ENCODE measurements around the gene NUP107.

Gene NUP107

GRCh38 chr12:68739891-68740290 lies 53.1 kb downstream of the NUP107 start:
- DNase-seq (ENCODE audit: low read depth in 3 of 3), result no peak

GRCh38 chr12:68743356-68743755 lies 56.6 kb downstream of the NUP107 start:
- no peak for DNase-seq (ENCODE audit: low read depth in 3 of 3)

- DNase-seq (ENCODE audit: low read depth in 3 of 3), result no peak
Measured at GRCh38 chr12:68745376-68745903, 58.7 kb downstream of the NUP107 start.

- DNase-seq (ENCODE audit: low read depth in 3 of 3), result peak; percentile 81 to 91 (median 83)
Measured at GRCh38 chr12:68745904-68746571, 59.3 kb downstream of the NUP107 start, which contains the start of gene SLC35E3. SLC35E3 (plus strand) TSS chr12:68746176; CDS start chr12:68746378, 202 bp downstream.

- peak in 1 of 3 experiments; percentile 18 for DNase-seq (ENCODE audit: low read depth in 3 of 3)
Measured at GRCh38 chr12:68746572-68747180, 59.9 kb downstream of the NUP107 start.

- no peak for DNase-seq (ENCODE audit: low read depth in 3 of 3)
Measured at GRCh38 chr12:68749443-68749842, 62.7 kb downstream of the NUP107 start.

GRCh38 chr12:68749861-68750260 lies 63.1 kb downstream of the NUP107 start:
- DNase-seq (ENCODE audit: low read depth in 3 of 3), result no peak

- no peak for DNase-seq (ENCODE audit: low read depth in 3 of 3)
Measured at GRCh38 chr12:68750506-68750905, 63.7 kb downstream of the NUP107 start.

- no peak for DNase-seq (ENCODE audit: low read depth in 3 of 3)
Measured at GRCh38 chr12:68755536-68756243, 68.9 kb downstream of the NUP107 start.

- no peak for DNase-seq (ENCODE audit: low read depth in 3 of 3)
Measured at GRCh38 chr12:68759852-68760251, 73.1 kb downstream of the NUP107 start.

- DNase-seq (ENCODE audit: low read depth in 3 of 3), result no peak
Measured at GRCh38 chr12:68760806-68761441, 74.1 kb downstream of the NUP107 start.

- no peak for DNase-seq (ENCODE audit: low read depth in 3 of 3)
Measured at GRCh38 chr12:68761442-68761812, 74.6 kb downstream of the NUP107 start.

GRCh38 chr12:68761901-68762630 lies 75.3 kb downstream of the NUP107 start:
- no peak for DNase-seq (ENCODE audit: low read depth in 3 of 3)

- DNase-seq (ENCODE audit: low read depth in 3 of 3), result no peak
Measured at GRCh38 chr12:68762691-68763090, 75.9 kb downstream of the NUP107 start.

- DNase-seq (ENCODE audit: low read depth in 3 of 3), result no peak
Measured at GRCh38 chr12:68765696-68766095, 78.9 kb downstream of the NUP107 start.

GRCh38 chr12:68766646-68767045 lies 79.9 kb downstream of the NUP107 start:
- no peak for DNase-seq (ENCODE audit: low read depth in 3 of 3)

- DNase-seq (ENCODE audit: low read depth in 3 of 3), result no peak
Measured at GRCh38 chr12:68767191-68767590, 80.4 kb downstream of the NUP107 start.

GRCh38 chr12:68768431-68768939 lies 81.7 kb downstream of the NUP107 start:
- no peak for DNase-seq (ENCODE audit: low read depth in 3 of 3)

- DNase-seq (ENCODE audit: low read depth in 3 of 3), result no peak
Measured at GRCh38 chr12:68769941-68770340, 83.2 kb downstream of the NUP107 start.

GRCh38 chr12:68771223-68771925 lies 84.6 kb downstream of the NUP107 start:
- no peak for DNase-seq (ENCODE audit: low read depth in 3 of 3)

- no peak for DNase-seq (ENCODE audit: low read depth in 3 of 3)
Measured at GRCh38 chr12:68772714-68773113, 85.9 kb downstream of the NUP107 start.

Data from stimulated activated CD4-positive, alpha-beta T cell treated with anti-CD3 and anti-CD28 coated beads, TNF-alpha, amount 100 ng/mL, for 24 hours (primary cell).